K562 (cell line): Measurements from ENCODE around the gene MTRF1L. TPM values are rescaled to one million over a fixed set of nuclear protein-coding genes. Genes with fewer than 3 reads are reported as not detected.

Experiments
- AFF4 ChIP-seq: sonication (generic); formaldehyde crosslinking; IDR thresholded peaks from 2 replicates; pipeline ENCODE4 v1.8.0; 2023; ENCODE audit warnings: mild to moderate bottlenecking, missing genetic modification reagents
- CHD1 ChIP-seq: fragments of 200-600 bp; sonication (generic); IDR thresholded peaks from one replicate; pipeline ENCODE4 v1.6.1; 2012; ENCODE audit warnings: mild to moderate bottlenecking, moderate library complexity, low read length, inconsistent platforms
- E2F5 ChIP-seq: sonication (generic); formaldehyde crosslinking; IDR thresholded peaks from 2 replicates; pipeline ENCODE4 v1.8.0; 2022; ENCODE audit warnings: mild to moderate bottlenecking, missing genetic modification reagents
- FOS ChIP-seq: IDR thresholded peaks from 3 replicates; pipeline ENCODE4 v1.6.1; 2011; ENCODE audit not compliant: insufficient read length; ENCODE audit errors: extremely low read depth
- GTF2F1 ChIP-seq: IDR thresholded peaks from 2 replicates; pipeline ENCODE4 v1.6.1; 2011; ENCODE audit warnings: low read depth, low read length, improper control_type of control experiment
- KLF16 ChIP-seq: IDR thresholded peaks from 2 replicates; pipeline ENCODE4 v1.6.1; 2016; ENCODE audit warnings: antibody characterized with exemption
- LCOR ChIP-seq: sonication (generic); formaldehyde crosslinking; IDR thresholded peaks from 2 replicates; pipeline ENCODE4 v1.8.0; 2022; ENCODE audit warnings: mild to moderate bottlenecking, missing genetic modification reagents
- MAX ChIP-seq: sonication (generic); formaldehyde crosslinking; IDR thresholded peaks from 2 replicates; pipeline ENCODE4 v1.9.0; 2022; ENCODE audit warnings: mild to moderate bottlenecking, missing genetic modification reagents
- MEF2D ChIP-seq: conservative IDR thresholded peaks from 2 replicates; pipeline ENCODE4 v1.6.1; 2016; ENCODE audit warnings: low read depth, missing genetic modification characterization, missing compliant biosample characterization
- MYC ChIP-seq, 2 experiments: fragments of 250-450 bp in 1 of 2; sonication (Bioruptor Pico) in 1 of 2; IDR thresholded peaks; 2 replicates each; pipeline versions ENCODE4 v1.5.1 to v1.6.1; 2012 to 2021; ENCODE audit warnings: low read depth in 2 of 2, borderline replicate concordance in 1 of 2, improper control_type of control experiment in 1 of 2, low read length in 1 of 2, mild to moderate bottlenecking in 1 of 2, moderate library complexity in 1 of 2
- NR2C2 ChIP-seq, 2 experiments: fragments of 200-800 bp in 1 of 2; sonication (Bioruptor generic) in 1 of 2; sonication (generic) in 1 of 2; formaldehyde crosslinking in 1 of 2; IDR thresholded peaks; 2 replicates each; pipeline versions ENCODE4 v1.6.1 to v1.8.0; 2016 to 2022; ENCODE audit warnings: mild to moderate bottlenecking in 1 of 2, missing compliant biosample characterization in 1 of 2, missing genetic modification characterization in 1 of 2, missing genetic modification reagents in 1 of 2
- RBBP5 ChIP-seq: fragments of 200-600 bp; sonication (generic); IDR thresholded peaks from 2 replicates; pipeline ENCODE4 v1.6.1; 2012; ENCODE audit warnings: borderline replicate concordance, mild to moderate bottlenecking, low read length, control low read depth, inconsistent platforms; ENCODE audit not compliant: insufficient read depth, poor library complexity, severe bottlenecking
- RBM22 ChIP-seq: fragments of 200-400 bp; formaldehyde crosslinking; IDR thresholded peaks from 2 replicates; pipeline ENCODE4 v1.6.1; 2018; ENCODE audit warnings: low read length, low read depth; ENCODE audit not compliant: poor library complexity, severe bottlenecking
- SMARCE1 ChIP-seq: fragments of 450-650 bp; IDR thresholded peaks from 2 replicates; pipeline ENCODE4 v1.7.1; 2016; ENCODE audit warnings: mild to moderate bottlenecking
- TCFL5 ChIP-seq: fragments of 250-450 bp; sonication (Bioruptor Pico); conservative IDR thresholded peaks from 2 replicates; pipeline ENCODE4 v1.6.1; 2021; ENCODE audit warnings: mild to moderate bottlenecking, moderate library complexity, matching md5 sums
- TRIM24 ChIP-seq, 2 experiments: fragments of 450-650 bp; IDR thresholded peaks; 2 replicates each; pipeline ENCODE4 v1.6.1; 2016
- ZBTB17 ChIP-seq: fragments of 450-650 bp; formaldehyde crosslinking; IDR thresholded peaks from 2 replicates; pipeline ENCODE4 v1.4.0; 2020; ENCODE audit warnings: mild to moderate bottlenecking
- ZNF280B ChIP-seq: fragments of 250-450 bp; sonication (Bioruptor Pico); IDR thresholded peaks from 2 replicates; pipeline ENCODE4 v1.5.1; 2021; ENCODE audit warnings: mild to moderate bottlenecking
- ZNF316 ChIP-seq: fragments of 450-650 bp; IDR thresholded peaks from 2 replicates; pipeline ENCODE4 v1.6.1; 2016
- polyA plus RNA-seq, 8 experiments: library from polyadenylated mRNA; depleted of rRNA in 4 of 8; stranded (reverse) in 5 of 8; unstranded in 3 of 8; fragments of >200 nt; fragmentation: Nextera tagmentation in 2 of 8; fragmentation: Illumina TruSeq in 1 of 8; extraction: Ambion mirVana in 2 of 8; extraction: Trizol in 1 of 8; gene quantifications; 2 replicates each; pipeline versions ENCODE4 v1.2.1 to v1.2.3, GENCODE V29; 2011 to 2014; ENCODE audit warnings: inconsistent platforms in 1 of 8, missing spikeins in 1 of 8
- total RNA-seq, 7 experiments: library from RNA; depleted of rRNA in 6 of 7; stranded (reverse); fragments of >200 nt in 6 of 7; fragmentation: Illumina TruSeq in 2 of 7; extraction: Trizol in 2 of 7; gene quantifications; 2 replicates each; pipeline versions ENCODE4 v1.2.1 to v1.2.3, GENCODE V29; 2011 to 2021; ENCODE audit warnings: low replicate concordance in 1 of 7

The MTRF1L gene
- total and polyA plus RNA-seq, 9 of the 15 experiments (the other 6 are each of a cell fraction or from before 2014, with no cell fraction given), result 10.7 to 34.0 (median 30.2) TPM

DNA sequence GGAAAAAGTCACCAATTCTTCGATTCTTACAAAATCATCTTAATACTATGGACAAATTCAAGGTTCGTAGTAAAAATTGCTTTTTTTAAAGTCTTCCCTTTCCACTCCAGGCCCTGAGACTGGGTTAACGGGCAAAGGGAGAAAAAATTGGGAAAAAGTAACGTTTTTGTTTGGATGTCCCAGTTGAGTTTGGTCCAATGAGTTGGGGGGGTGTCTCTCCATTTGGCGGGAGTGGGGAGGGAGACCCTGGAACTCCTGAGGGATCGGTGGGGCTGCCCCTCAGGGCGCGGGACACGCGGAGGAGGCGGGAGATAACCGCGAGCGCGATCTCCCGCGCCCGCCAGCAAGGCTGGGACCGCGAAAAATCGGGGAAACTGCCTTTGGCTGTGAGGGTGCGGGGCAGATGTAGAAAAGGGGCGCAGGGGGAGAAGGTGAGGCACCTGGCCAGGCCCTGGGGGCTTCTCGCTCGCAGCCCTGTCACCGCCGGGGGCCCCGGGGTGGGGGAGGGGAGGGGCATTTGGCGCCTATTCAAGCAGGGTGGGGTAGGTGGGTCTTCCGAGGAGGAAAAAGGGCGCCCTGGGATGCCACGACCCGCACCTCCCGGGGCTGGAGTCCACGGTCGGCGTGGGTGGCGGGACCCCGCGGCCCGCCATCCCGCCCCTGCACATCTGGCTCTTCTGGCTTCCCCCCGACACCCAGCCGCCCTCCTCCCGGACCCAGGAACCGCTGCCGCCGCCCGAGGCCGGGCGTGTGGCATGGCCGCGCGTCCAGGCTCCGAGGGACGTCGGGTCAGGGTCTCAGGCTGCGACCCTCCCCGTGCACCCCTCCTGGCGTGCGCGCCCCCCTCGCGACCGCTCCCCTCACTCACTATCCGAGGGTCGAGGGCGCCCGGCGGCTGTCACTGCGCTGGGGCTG is 20.3 kb downstream of the MTRF1L start (continued):
- TF ChIP-seq TCFL5 (CRISPR knock-in tag) (no peak), RBBP5 (peak; percentile 83), TRIM24 (IDR thresholded peaks at IDR 0.05) (peak in 1 of 2 experiments; percentile 5; a peak in 2 of 4 replicates), MYC (IDR thresholded peaks at IDR 0.05; ENCODE audit: low read depth, low read length) (peak; percentile 68; the same call in 1 of the 2 replicates), MYC (CRISPR knock-in tag; IDR thresholded peaks at IDR 0.05; ENCODE audit: borderline replicate concordance, low read depth) (no peak), E2F5 (no peak), ZBTB17 (CRISPR knock-in tag) (no peak), SMARCE1 (0 out of 2 replicates have a peak, but pooled peaks have one; percentile 23), KLF16 (no peak), GTF2F1 (no peak), LCOR (CRISPR knock-in tag) (no peak), MEF2D (tag) (no peak), MAX (0 out of 2 replicates have a peak, but pooled peaks have one; percentile 13), FOS (no peak), AFF4 (CRISPR knock-in tag) (peak; percentile 81), NR2C2 (CRISPR knock-in tag; IDR thresholded peaks at IDR 0.05) (no peak), NR2C2 (tag; IDR thresholded peaks at IDR 0.05) (no peak), CHD1 (peak; percentile 55), ZNF316 (no peak), RBM22 (peak; percentile 80), ZNF280B (CRISPR knock-in tag) (no peak)
